Lung (tissue), 12 donors: Measurements from ENCODE around the gene CCDC92. TPM values are rescaled to one million over a fixed set of nuclear protein-coding genes. Genes with fewer than 3 reads are reported as not detected.

Experiments used
- ATAC-seq: fragments of 200-7000 bp; cut with Tn5 transposase; one replicate; pipeline ENCODE4 v1.9.1; 2020; ENCODE audit warnings: moderate number of reproducible peaks; ENCODE audit not compliant: insufficient read depth, low FRiP score
- DNase-seq, 3 donors: peaks; one replicate each; pipeline ENCODE4 v3.0.0-alpha.2; 2013 to 2017
- H3K27ac ChIP-seq, 2 donors: one replicate each; pipeline ENCODE4 v1.5.1; 2013; ENCODE audit warnings: mild to moderate bottlenecking in 2 of 2, moderate library complexity in 2 of 2, control low read depth in 1 of 2, inconsistent platforms in 1 of 2, low read depth in 1 of 2, low read length in 1 of 2
- H3K27me3 ChIP-seq, 3 donors: one replicate each; pipeline ENCODE4 v1.5.1; 2013; ENCODE audit warnings: low read length in 2 of 3; ENCODE audit not compliant: control insufficient read depth in 3 of 3, insufficient read depth in 3 of 3
- H3K36me3 ChIP-seq, 4 donors: one replicate each; pipeline ENCODE4 v1.5.1; 2013; ENCODE audit warnings: low read length in 4 of 4, mild to moderate bottlenecking in 1 of 4, moderate library complexity in 1 of 4; ENCODE audit not compliant: control insufficient read depth in 4 of 4, insufficient read depth in 4 of 4
- H3K4me1 ChIP-seq, 5 donors: one replicate each; pipeline ENCODE4 v1.5.1; 2013; ENCODE audit warnings: low read length in 5 of 5, mild to moderate bottlenecking in 2 of 5, moderate library complexity in 1 of 5; ENCODE audit not compliant: control insufficient read depth in 5 of 5, insufficient read depth in 5 of 5
- H3K4me3 ChIP-seq: one replicate; pipeline ENCODE4 v1.5.1; 2013; ENCODE audit warnings: mild to moderate bottlenecking, control low read depth, moderate library complexity
- H3K9ac ChIP-seq, 2 donors: one replicate each; pipeline ENCODE4 v1.5.1; 2013; ENCODE audit warnings: low read length in 2 of 2, control low read depth in 1 of 2; ENCODE audit not compliant: insufficient read depth in 1 of 2
- H3K9me3 ChIP-seq, 4 donors: one replicate each; pipeline ENCODE4 v1.5.1; 2013; ENCODE audit warnings: low read length in 3 of 4, mild to moderate bottlenecking in 1 of 4, moderate library complexity in 1 of 4; ENCODE audit not compliant: control insufficient read depth in 4 of 4, insufficient read depth in 3 of 4
- WGBS, 2 donors: extraction: QIAGEN DNeasy Blood & Tissue Kit; methylation state at CpG; one replicate each; pipeline ENCODE4 v1.1.7; 2013; 5-methylcytosine and 5-hydroxymethylcytosine counted together
- polyA plus RNA-seq, 2 donors: library from polyadenylated mRNA; stranded (reverse); fragments of 200-250 nt; gene quantifications; one replicate each; pipeline ENCODE4 v1.2.1, GENCODE V29; 2013
- total RNA-seq, 2 donors: library from RNA; depleted of rRNA in 1 of 2; stranded (reverse); fragments of >200 nt in 1 of 2; gene quantifications; one replicate each; pipeline ENCODE4 v1.2.1, GENCODE V29; 2014 to 2021
- TF ChIP-seq, protein P1 (sequence below): IDR thresholded peaks from 2 replicates; pipeline ENCODE4 v1.5.1; 2012; ENCODE audit warnings: mild to moderate bottlenecking; ENCODE audit errors: control extremely low read depth, extremely low read depth
- donor health status: control.
- donor health status: control.
- donor health status: Bipolar disorder and iron deficiency.
- donor health status: healthy.
- donor health status: DM: yes; HTN: yes; CAD: no.

The CCDC92 gene
- total and polyA plus RNA-seq, 4 donors = 17.7 to 55.5 (median 34.8) TPM

- 86 to 90% methylated on average over 2 of the region's 2 CpGs for WGBS, 2 donors
- TF ChIP-seq, protein P1, sequence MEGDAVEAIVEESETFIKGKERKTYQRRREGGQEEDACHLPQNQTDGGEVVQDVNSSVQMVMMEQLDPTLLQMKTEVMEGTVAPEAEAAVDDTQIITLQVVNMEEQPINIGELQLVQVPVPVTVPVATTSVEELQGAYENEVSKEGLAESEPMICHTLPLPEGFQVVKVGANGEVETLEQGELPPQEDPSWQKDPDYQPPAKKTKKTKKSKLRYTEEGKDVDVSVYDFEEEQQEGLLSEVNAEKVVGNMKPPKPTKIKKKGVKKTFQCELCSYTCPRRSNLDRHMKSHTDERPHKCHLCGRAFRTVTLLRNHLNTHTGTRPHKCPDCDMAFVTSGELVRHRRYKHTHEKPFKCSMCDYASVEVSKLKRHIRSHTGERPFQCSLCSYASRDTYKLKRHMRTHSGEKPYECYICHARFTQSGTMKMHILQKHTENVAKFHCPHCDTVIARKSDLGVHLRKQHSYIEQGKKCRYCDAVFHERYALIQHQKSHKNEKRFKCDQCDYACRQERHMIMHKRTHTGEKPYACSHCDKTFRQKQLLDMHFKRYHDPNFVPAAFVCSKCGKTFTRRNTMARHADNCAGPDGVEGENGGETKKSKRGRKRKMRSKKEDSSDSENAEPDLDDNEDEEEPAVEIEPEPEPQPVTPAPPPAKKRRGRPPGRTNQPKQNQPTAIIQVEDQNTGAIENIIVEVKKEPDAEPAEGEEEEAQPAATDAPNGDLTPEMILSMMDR = no peak
- H3K27ac ChIP-seq = no peak overlapping the region
- peaks cover 0 to 17% (median 5%) of the 10 kb centered on the region in 5 donors for H3K4me1 ChIP-seq
- H3K4me3 ChIP-seq = no peak overlapping the region
- ATAC-seq = no peak
- peaks cover 0 to 9% (median 0%) of the 10 kb centered on the region in 4 donors for H3K36me3 ChIP-seq
- H3K9me3 ChIP-seq = no peaks in the 10 kb centered on the region
- DNase-seq = peak; percentile 43 to 91 (median 78)
- H3K27me3 ChIP-seq = no peaks in the 10 kb centered on the region
- no peak overlapping the region for H3K9ac ChIP-seq
Measured at GRCh38 chr12:124020514-124020949, 47.9 kb upstream of the CCDC92 start.

DNA sequence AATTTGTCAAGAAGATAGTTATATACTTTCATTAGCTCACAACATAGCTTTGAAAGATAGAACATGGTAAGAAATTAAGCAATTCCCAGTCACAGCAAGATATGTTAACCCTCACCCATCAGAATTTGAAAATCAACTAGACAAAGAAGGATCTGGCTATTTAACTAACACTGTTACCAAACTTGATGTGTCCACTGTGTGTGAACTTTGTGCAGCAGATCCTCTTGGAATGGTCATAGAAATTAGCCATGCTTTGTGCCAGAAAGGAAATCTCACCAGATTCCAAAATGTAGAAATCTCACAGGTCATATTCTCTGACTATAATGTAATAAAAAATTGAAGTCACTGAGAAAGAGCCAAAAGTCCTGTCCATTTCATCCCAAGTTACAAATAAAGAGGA, 46.5 kb upstream of the CCDC92 start:
- DNase-seq = no peak
- Histone ChIP-seq H3K9ac (no peak overlapping the region), H3K27me3 (no peaks in the 10 kb centered on the region), H3K4me3 (no peak overlapping the region), H3K36me3 (peaks cover 0 to 10% (median under 1%) of the 10 kb centered on the region in 4 donors), H3K4me1 (peaks cover 0 to 17% (median 5%) of the 10 kb centered on the region in 5 donors), H3K9me3 (no peaks in the 10 kb centered on the region), H3K27ac (no peak overlapping the region)
- no peak for ATAC-seq
- TF ChIP-seq, protein P1 = no peak

- H3K27ac ChIP-seq = no peak overlapping the region
Measured at GRCh38 chr12:124018539-124018938, 45.9 kb upstream of the CCDC92 start.

More at GRCh38 chr12:124018539-124018938, 45.9 kb upstream of the CCDC92 start:
- 43 to 71% methylated on average over 2 of the region's 2 CpGs for WGBS, 2 donors
- Histone ChIP-seq H3K27me3 (no peaks in the 10 kb centered on the region), H3K36me3 (peaks cover 0 to 10% (median 3%) of the 10 kb centered on the region in 4 donors), H3K9me3 (no peaks in the 10 kb centered on the region), H3K9ac (no peak overlapping the region), H3K4me3 (no peak overlapping the region), H3K4me1 (peaks cover 0 to 17% (median 5%) of the 10 kb centered on the region in 5 donors)
- ATAC-seq (no peak), DNase-seq (peak in 1 of 3 donors; percentile 52)
- TF ChIP-seq, protein P1 = no peak
